ENCODE results near the gene HSCB. TPM values are rescaled to one million over a fixed set of nuclear protein-coding genes. Genes with fewer than 3 reads are reported as not detected.
"Not testable (repeated sequence)": the region's sequence is repeated elsewhere in the genome, so short reads cannot be mapped to it uniquely, and the experiment has no call there.

Gene HSCB
- total RNA-seq, 4 donors from 2014 or later = 14.2 to 28.1 (median 20.5) TPM

DNA sequence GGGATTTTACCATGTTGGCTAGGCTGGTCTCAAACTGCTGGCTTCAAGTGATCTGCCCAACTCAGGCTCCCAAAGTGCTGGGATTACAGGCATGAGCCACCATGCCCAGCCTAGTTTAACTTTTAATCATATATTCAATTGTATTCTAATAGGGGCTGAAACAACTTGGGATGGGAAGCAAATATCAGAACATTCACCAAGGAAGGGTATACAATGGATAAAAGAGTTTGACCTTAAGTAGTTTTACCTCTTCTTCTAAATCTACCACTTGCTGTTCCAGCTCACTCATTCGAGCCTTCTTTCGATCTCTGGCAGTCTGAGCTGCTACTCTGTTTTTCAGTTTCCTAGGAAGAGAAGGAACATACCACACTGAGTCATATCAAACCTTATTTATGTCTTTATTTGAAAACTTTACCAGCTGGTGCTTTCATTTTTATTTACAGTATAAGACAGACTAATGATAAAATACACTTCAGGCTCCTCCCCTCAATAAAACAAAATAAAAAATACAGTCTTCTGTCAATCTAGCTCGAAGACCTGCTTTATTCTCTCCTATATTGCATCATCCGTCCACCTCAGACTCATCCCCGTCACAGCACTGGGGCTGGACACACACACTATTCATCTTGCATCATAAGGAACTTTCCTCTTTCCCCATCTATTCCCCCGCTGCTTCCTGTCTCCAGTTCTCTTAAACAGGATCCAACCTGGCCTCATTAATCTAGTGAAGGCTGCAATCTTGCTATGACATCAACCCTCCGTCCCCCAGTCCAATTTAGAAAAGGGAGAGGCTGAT, 57.2 kb downstream of the HSCB start:
- peak overlapping the region; percentile 78 for H3K4me3 ChIP-seq
- H3K9me3 ChIP-seq = no peaks in the 10 kb centered on the region
- H3K27ac ChIP-seq = peak overlapping the region; percentile 99
- DNase-seq (ENCODE audit: low spot score in 2 of 2) = peak; percentile 83 to 87
- TF ChIP-seq CTCF (IDR thresholded peaks at IDR 0.05) = no peak
- TF ChIP-seq POLR2AphosphoS5 (IDR thresholded peaks at IDR 0.05) = peak; percentile 46 to 92 (median 73)
- TF ChIP-seq POLR2A (IDR thresholded peaks at IDR 0.05) = peak in 1 of 2 donors; percentile 68
- TF ChIP-seq EP300 (IDR thresholded peaks at IDR 0.05) = no peak
- no peaks in the 10 kb centered on the region for H3K27me3 ChIP-seq
- WGBS = 3% methylated on average over 7 of the region's 7 CpGs
- peaks cover 33% of the 10 kb centered on the region for H3K36me3 ChIP-seq
- H3K4me1 ChIP-seq = peaks cover 58% of the 10 kb centered on the region

DNA sequence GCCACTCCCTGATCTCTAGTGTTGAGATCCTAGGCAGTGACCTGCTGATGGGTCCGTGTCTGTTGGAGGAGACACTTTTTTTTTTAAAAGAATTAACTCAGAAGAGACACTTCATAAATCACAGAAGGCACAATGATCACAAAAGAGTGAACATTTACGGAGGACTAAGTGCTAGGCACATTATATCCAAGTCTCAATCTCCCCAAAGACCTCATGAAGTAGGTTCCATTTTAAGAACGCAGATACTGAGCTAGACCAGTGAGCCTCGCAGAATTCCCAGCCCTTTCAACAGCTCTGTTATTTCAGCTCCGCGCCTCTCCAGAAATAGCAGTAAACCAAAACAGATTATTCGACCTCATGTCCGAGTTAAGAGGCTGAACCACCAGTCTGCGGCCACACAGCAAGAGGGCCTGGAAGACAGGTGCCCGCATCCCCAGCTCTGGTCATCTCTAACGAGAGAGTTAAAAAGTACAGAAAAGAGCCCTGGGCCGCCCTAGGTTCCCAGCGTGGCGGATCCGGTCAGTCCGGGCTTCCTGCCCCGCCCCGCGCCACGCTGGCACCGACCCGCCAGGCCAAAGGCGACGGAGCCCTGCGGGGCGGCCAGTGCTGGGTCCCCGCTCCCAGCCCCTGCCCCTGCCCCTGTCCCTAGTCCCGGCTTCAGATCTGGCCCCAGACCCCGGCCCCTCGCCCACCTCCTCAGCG, 57.9 kb downstream of the HSCB start:
- 0% methylated on average over 11 of the region's 31 CpGs for WGBS

DNA sequence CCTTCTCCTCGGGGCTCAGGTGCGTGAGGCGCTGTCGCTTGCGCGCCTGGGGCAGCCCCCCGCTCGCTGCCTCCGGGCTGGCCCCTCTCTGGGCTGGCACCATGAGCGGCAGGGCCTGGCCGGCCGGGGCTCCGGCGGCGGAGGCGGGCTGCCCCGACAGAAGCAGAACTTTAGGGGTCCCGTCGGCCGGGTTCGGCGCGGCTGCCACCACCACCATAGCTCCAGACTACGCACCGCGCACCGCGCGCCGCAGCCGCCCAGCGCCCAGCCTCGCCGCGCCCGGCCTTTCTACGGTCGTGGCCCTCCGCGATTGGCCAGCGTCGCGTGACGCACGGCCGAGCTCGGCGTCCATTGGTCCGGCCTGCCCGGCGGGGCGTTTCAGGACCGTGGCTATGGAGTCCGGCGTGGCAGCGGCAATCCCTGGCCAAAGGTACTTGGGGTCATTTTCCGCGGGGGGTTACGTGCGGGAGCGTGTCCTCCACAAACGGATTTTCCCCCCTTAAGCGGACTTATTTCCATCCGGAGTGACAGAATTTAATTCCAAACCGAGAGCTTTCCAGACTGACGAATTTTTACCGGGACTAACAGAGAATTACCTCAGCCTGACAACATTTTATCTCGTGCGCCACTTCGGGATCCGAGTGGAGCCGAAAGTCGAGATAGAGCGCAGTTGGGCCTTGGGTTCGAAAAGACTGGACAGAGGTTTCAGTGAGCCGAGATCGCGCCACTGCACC, 58.6 kb downstream of the HSCB start, which contains the start of gene XBP1:
TSS of gene XBP1 (minus strand) at position 262 of the 734 bp plus-strand sequence.
- Histone ChIP-seq H3K36me3 (peaks cover 19% of the 10 kb centered on the region), H3K4me1 (peaks cover 53% of the 10 kb centered on the region), H3K27me3 (no peaks in the 10 kb centered on the region), H3K9me3 (no peaks in the 10 kb centered on the region), H3K4me3 (peak within 1 kb of the TSS; percentile 78), H3K27ac (peak within 1 kb of the TSS; percentile 99)
- TF ChIP-seq EP300 (IDR thresholded peaks at IDR 0.05) (no peak), POLR2A (IDR thresholded peaks at IDR 0.05) (peak; percentile 95 to 100), CTCF (IDR thresholded peaks at IDR 0.05) (no peak), POLR2AphosphoS5 (IDR thresholded peaks at IDR 0.05) (peak in 2 of 3 donors; percentile 91 to 96)
- DNase-seq (ENCODE audit: low spot score in 2 of 2) = peak; percentile 96 to 97
- WGBS = 0% methylated on average over 20 of the region's 78 CpGs

More for the DNA sequence above, 57.9 kb downstream of the HSCB start:
- Histone ChIP-seq H3K4me3 (peak overlapping the region; percentile 78), H3K9me3 (no peaks in the 10 kb centered on the region), H3K27me3 (no peaks in the 10 kb centered on the region), H3K27ac (peak overlapping the region; percentile 99), H3K36me3 (peaks cover 26% of the 10 kb centered on the region), H3K4me1 (peaks cover 58% of the 10 kb centered on the region)
- DNase-seq (ENCODE audit: low spot score in 2 of 2) = peak; percentile 83 to 84
- no peak for TF ChIP-seq POLR2AphosphoS5 (IDR thresholded peaks at IDR 0.05)
- TF ChIP-seq POLR2A (IDR thresholded peaks at IDR 0.05) = peak in 1 of 2 donors; percentile 87

DNA sequence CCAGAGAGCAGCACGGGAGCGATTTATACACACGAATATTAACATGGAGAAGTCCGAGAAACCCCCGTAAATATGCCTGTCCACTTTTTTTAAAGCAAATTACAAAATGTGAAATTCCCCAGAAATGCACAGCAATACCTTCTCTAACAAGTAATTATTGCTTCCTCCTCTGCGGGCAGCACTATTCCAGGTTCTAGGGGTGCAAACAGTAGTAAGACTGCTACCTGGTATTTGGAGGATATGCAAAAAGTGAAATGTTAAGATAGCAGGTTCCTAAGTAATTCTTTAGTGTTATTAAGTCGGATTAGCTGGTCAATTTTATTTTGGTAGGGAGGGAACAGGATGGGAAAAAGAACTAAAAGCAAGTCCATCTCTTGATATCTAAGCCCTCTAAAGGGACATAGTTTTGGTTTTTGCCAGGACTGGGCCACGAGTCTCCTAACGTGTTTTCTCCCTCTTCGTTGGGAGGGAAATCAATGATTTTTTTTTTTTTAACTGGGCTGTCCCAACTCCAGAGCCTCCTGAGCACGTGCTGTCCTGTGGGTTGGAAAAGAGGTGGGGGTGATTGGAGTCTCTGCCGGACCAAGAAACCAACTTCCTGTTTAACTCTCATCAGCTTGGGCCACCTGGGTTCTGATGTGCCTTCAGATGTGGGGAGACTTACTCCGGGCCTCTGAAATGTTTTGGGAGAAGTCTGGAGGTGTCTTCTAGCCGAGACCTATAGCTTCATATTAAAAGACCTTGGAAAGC, 60.2 kb downstream of the HSCB start:
- 44% methylated on average over 14 of the region's 14 CpGs for WGBS
- Histone ChIP-seq H3K36me3 (peaks cover 3% of the 10 kb centered on the region), H3K9me3 (no peaks in the 10 kb centered on the region), H3K27me3 (no peaks in the 10 kb centered on the region), H3K27ac (peak overlapping the region; percentile 99), H3K4me1 (peaks cover 41% of the 10 kb centered on the region), H3K4me3 (peak overlapping the region; percentile 78)
- no peak for TF ChIP-seq EP300 (IDR thresholded peaks at IDR 0.05)
- TF ChIP-seq POLR2A (IDR thresholded peaks at IDR 0.05) = no peak
- no peak for TF ChIP-seq POLR2AphosphoS5 (IDR thresholded peaks at IDR 0.05)
- TF ChIP-seq CTCF (IDR thresholded peaks at IDR 0.05) = no peak
- no peak for DNase-seq (ENCODE audit: low spot score in 2 of 2)

DNA sequence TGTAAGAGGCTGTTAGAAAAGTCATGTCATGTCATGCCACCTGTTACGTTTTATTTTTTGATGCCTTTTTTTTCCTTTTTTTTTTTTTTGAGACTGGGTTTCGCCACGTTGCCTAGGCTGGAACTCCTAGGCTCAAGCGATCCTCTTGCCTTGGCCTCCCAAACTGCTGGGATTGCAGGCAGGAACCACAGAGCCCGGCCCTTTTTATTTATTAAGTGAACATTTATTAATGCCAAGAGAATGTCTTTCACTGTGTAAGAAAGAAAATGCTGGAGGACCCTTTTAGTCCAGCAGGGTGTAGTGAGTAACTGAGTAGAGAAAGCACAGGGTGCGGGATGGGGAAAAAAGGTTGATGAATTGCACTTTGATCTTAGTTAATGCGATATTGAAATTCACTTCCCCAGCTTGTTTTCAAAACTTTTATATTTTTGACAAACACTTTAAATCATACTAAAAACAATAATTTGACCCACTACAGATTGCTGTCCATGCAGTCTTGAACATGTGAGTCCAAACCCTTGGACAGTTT, 60.8 kb downstream of the HSCB start:
- peak overlapping the region; percentile 99 for H3K27ac ChIP-seq
- H3K36me3 ChIP-seq = no peaks in the 10 kb centered on the region
- H3K9me3 ChIP-seq = no peaks in the 10 kb centered on the region
- TF ChIP-seq CTCF (IDR thresholded peaks at IDR 0.05) (no peak), POLR2AphosphoS5 (IDR thresholded peaks at IDR 0.05) (no peak), EP300 (IDR thresholded peaks at IDR 0.05) (no peak), POLR2A (IDR thresholded peaks at IDR 0.05) (no peak)
- peaks cover 36% of the 10 kb centered on the region for H3K4me1 ChIP-seq
- no peak for DNase-seq (ENCODE audit: low spot score in 2 of 2)
- WGBS = 71% methylated on average over 7 of the region's 7 CpGs
- H3K27me3 ChIP-seq = no peaks in the 10 kb centered on the region
- H3K4me3 ChIP-seq = peak overlapping the region; percentile 78

DNA sequence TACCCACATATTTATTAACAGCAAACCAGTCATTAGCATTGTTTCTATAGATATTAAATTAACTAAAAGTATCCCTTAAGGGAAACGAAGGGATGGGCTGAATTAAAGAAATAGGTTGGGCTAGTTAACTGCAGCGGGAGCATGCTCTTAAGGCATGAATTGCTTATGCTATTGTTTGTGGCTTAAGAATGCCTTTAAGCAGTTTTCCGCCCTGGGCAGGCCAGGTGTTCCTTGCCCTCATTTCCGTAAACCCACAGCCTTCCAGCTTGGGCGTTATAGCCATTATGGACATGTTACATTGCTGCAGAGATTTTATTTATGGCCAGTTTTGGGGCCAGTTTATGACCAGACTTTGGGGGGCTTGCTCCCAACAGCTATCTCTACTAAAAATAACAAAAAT, 63.6 kb downstream of the HSCB start:
- DNase-seq (ENCODE audit: low spot score in 2 of 2); H3K9me3 ChIP-seq; H3K27ac ChIP-seq; H3K4me3 ChIP-seq; H3K36me3 ChIP-seq; H3K27me3 ChIP-seq: not testable (repeated sequence)
- peaks cover 19% of the 10 kb centered on the region for H3K4me1 ChIP-seq
- WGBS = 93% methylated on average over 5 of the region's 5 CpGs

Data from suprapubic skin (tissue), 4 donors.